GM15510 (cell line): ENCODE results near the gene UBAP2.
A peak's percentile ranks its signal among the peaks of the same experiment; 100 is the strongest.

ENCODE experiments used
- POLR2A ChIP-seq: IDR thresholded peaks from 3 replicates; pipeline ENCODE4 v1.6.1; 2011; ENCODE audit warnings: borderline replicate concordance; ENCODE audit not compliant: insufficient read length; ENCODE audit errors: extremely low read depth

The UBAP2 gene

DNA sequence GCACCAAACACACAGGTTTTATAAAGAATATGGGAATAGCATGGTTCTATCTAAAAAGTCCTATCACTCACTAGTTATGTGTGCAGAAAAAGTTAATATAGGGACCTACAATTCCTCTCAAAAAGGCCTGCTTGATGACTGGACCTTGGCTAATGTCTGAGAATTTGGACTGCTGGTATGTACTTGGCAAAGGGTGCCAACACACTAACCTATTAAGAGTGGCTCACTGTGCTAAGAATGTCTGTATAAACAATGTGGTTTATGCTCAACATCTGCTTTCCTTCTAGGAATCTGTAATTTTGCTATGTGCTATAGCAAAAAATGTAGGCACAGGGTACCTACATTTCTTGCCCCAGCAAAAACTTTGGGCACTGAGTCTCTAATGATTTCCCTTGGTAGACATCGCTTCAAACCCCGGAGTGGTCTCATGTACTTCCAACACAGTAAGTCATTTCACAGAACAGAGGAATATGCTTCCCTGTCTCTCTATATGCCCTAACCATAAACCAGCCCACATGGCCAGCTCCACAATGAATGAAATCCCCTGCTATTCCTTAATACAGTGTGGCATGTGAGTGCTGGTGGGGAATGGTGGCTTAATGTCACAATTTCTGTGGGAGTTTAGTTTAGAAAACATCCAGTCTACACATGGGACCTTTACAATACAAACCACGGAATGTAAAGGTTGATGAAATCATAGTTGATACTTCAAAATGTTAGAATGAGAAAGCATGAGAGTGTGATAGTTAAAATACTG lies 101.7 kb downstream of the UBAP2 start:
- TF ChIP-seq POLR2A = no peak

DNA sequence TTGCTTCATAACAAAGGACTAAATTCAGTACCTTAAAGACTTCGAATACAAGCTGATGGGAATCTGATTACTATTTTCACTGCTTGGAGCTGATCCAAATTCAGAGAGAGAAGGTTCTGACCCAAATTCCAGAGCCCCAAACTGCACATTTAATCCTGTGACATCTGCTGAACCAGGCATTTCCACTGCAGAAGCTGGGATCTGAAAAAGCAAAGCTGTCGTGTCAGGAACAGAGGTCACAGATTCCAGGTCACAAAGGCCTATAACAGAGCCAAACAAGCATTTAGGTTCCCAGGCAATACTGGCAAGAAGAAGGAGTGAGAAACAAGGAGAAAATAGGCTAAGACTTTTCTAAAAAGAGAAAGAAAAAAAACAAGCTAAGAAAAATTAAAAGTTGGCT lies 105.3 kb downstream of the UBAP2 start:
- TF ChIP-seq POLR2A = no peak

DNA sequence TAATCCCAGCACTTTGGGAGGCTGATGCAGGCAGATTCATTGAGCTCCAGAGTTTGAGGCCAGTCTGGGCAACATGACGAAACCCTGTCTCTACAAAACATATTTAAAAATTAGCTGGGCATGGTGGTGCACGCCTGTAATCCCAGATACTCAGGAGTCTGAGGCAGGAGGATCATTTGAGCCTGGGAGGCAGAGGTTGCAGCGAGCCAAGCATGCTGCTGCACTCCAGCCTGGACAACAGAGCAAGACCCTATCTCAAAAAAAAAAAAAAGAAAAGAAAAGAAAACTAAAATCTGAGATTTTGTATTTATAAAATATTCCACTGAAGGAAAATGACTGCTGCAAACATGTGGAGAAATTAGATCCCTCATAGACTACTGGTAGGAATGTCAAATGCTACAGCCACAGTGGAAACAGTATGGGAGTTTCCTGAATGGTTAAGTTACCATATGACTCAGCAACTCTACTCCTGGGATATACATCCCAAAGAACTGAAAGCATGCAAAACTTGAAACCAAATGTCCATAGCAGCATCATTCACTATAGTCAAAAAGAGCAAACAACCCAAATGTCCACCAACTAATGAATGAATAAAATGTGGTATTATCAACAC lies 106.1 kb downstream of the UBAP2 start:
- no peak for TF ChIP-seq POLR2A

DNA sequence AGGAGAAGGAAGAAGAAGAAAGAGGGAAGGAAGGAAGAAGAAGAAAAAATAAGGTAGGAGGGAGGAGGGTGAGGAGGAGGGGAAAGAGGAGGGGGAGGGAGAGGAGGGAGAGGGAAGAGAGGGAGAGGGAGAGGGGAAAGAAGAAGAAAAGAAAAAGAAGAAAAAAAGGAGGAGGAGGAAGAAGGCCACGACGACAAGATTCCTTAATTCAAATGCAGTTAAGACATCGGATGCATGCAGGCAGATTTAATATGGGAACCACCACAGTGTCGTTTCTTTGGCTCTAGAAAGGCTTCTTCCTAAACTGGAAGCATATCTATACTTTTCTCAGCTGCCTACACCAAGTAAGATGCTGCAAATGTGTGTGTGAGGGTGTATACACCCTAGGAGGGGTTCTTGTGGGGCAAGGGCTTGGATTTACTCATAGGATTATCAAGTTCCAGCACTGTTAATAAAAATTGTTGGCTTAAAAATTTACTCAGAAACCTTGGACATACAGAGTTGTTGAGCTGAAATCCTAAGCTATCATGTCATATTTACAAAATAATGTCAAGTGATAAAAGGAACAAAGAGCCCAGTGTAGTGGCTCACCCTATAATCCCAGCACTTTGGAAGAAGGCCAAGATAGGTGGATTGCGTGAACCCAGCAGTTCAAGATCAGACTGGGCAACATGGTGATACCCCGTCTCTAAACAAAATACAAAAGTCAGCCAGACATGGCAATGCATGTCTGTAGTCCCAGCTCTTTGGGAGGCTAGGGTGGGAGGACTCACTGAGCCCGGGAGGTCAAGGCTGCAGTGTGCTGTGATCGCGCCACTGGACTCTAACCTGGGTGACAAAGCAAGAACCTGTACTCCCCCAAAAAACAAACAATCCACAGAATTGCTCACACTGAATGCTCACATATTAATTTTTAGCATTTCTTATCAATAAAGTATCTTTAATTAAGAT lies 108.5 kb downstream of the UBAP2 start:
- TF ChIP-seq POLR2A = no peak

DNA sequence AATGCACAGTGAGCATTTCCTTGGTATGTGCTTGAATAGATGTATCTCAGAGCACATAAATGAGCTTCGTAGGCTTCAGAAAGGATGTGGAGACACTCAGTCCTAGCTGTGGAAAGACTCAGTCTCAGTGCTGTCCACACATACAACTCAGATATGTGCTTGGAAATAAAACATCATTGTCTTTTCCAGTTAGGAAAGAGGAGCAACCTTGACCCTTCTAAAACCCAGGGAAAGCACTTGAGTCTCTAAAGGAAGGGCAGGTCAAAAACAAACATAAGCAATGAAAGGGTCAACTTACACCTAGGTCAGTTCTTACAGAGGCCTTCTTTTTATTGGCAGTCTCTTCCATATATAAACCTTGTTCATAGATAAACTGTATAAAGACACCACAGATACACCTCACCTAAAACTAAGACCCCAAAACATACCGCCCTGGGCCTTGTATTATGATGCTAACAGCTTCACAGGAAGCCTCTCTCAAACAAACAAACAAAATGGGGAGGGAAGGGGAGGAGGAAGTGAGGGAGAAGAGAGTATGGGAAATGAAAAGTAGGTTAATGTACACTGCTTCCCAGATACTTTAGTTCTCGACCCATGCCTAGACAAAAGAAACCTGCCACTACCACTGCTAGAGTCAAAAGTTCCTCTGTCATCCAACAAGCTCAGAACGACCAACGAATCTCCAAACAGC lies 114.4 kb downstream of the UBAP2 start:
- TF ChIP-seq POLR2A = no peak

DNA sequence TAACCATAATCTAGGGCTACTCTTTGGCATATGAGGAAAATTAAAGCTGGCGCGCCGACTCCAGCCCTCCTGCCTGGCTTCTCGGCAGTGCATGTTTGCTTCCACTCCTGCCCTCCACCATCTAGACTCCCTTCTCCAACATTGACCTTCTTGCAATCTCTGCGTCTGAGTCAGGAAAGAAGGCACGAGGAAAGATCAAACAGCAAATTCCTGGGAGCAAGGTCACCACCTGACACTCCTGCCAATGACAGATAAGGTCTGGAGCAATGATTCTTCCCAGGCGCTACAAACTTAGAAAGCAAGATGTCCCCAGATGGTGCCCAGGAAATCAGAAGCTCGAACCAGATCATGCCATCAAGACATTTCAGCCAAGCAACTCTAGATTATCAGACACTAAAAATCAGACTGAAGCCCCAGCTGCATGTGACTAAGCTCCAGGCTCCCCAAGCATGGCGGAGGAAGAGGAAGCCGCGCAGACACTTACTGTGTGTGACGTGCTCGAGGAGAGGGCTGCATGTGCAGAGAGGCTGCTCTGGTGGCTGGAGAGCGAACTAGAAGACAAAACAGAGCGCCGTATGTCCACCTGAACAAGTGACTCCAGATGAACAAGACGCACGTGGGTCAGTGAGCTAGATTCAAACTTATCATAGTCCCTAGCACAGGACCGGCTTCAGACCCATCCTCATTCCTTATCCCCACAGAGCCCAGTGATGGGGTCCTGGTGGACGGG lies 116.4 kb downstream of the UBAP2 start:
- no peak for TF ChIP-seq POLR2A

DNA sequence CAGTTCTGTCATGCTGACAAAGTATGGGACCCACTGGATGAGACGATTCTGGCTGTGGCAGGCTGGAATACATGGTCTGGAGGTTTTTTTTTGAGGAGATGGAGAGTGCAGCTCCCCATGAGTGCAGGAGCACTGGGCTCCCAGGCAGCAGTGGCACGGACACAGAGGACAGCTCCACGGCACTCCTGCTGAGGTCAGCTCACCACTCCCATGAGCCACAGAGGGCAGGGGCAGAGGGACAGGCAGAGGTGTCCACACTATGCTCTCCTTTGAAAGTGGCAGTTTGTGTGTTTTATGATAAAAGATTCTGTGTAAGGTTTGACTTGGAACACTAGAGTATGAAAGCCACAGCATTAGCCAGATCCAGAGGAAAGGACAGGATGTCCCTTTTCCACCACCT lies 117.4 kb downstream of the UBAP2 start:
- TF ChIP-seq POLR2A = no peak

DNA sequence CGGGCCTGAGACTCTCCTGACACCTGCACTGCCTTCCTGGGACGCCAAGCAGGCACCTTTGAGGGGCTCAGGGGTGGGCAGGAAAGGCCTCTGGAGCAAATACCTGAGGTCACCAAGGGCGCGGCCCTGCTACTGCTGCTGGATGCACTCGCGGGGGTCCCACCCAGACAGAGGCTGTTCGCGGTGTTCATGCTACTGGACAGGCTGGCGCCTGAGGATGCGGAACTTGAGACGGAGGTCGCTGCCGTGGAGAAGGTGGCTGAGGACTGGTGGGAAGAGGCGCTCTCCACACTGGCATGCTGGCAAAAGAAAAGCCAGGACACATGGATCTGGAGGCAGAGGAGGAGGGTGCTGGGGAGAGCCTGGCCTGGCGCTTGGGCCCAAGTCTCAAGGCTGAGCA lies 121.0 kb downstream of the UBAP2 start:
- no peak for TF ChIP-seq POLR2A

DNA sequence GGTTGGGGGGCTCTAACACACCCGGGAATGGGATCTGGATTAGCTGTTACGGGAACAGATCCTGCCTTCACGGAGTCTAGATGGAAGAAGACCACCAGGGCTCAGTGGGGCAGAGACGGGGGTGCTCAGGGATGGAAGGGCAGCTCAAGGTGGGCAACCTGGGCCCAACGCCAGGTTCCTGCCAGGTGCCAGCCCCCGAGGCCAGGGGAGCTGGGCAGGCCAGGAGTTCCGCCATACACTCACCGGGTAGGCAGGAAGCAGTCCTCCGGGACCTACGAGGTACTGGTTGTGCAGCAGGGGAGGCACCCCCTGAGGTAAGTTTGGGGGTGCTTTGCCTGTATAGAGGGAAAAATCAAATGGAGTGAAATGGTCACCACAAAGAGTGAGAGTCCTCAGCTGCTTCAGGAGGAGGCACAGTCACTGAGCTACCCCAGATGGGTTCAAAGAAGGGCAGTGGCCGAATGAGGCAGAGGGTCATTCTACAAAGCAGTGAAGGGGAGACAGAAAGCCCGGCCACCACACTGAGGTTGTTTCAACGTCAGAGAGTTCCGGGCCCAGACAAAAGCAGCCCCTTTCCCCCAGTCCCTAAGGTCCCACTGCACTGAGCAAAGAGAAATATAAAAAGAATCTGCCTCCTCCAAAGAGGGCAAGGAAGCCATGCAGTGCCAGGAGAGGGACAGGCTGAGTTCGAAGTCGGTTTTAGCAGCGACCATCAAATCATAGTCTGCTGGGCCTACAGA lies 121.8 kb downstream of the UBAP2 start:
- no peak for TF ChIP-seq POLR2A

DNA sequence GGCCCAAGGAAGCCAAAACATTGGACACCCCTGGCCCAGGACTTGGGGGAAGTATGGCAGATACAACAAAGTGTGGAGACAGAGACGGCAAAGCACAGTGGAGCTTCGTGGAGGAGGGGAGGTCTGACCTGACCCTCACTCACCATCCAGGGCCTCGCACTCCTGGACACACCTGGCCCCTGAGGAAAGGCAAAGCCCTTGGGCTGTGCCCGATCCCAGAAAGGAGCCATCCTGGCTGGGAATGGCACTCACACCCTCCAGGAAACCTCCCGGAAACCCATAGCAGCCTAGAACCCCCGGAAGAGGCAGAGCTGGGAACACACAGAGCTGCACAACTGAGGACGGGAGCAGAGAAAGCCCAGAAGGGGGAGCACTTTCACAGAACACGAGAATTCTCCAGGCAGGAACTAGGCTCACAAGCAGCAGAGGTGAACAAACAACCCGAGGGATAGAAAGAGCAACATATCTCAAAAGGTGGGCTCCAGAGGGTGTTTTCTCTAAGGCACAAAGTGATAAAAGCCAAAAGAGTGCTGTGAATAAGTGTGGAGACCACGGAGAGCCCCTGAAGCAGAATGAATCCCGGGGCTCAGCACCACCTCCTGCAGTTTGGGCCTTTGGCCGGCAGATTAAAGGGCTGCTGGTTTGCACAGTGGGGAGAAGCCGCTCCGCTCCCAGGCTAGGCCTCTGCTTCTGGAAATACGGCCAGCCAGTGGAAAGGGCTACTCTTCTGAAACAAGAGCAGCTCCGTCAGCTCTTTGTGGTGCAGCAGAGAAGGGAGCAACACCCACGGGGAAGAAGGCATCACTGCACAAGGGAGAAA lies 123.5 kb downstream of the UBAP2 start:
- no peak for TF ChIP-seq POLR2A

DNA sequence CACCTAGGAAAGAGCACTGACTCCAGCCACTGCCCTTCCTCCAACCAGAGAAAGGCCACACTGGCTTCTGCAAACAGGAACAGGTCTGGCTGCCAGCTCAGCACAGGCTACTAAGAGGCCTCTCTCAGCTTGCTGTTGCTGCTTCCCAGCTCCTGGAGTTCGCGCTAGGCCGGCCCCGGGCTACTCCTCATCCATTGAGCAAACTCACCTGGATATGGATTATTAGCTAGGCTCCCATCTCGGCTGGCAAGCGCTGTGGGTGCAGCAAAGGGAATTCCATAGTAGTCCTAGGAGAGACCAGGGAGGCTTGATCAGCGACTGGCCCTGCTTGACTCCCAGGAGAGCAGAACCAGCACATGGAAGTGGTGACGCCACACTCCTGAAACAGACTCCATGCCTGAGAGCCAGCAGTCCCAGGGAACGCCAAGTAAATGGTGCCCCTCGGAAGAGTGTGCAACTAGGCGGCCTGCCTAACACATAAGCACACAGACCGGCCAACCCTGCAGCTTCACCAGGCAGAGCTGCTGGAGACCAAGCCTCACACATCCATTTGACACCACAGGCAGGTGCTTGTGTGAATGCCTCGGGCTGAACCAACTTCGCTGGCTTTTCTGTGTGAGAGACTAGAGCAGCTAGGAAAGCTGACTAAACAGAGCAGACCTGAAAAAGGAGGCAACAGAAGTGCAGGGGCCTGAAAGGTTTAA lies 124.5 kb downstream of the UBAP2 start:
- no peak for TF ChIP-seq POLR2A

DNA sequence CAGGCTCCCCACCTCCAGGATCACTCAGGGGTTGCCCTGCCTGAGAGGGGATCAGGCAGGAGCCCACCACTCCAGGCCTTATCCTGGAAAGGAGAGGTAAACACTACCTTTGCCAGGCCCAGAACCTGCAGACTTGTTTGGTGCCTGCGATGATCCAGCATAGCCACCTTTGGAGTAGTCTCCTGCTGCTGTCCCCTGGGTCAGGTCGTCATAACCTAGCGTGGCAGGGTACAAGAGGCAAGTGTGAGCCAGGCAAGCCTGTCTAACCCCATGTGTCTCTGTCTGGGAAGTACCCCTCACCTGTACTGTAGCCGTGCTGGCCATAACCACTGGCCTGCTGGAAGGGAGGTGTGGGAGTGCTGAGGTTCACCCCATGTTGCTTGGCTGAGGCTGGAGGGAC lies 125.6 kb downstream of the UBAP2 start:
- no peak for TF ChIP-seq POLR2A

DNA sequence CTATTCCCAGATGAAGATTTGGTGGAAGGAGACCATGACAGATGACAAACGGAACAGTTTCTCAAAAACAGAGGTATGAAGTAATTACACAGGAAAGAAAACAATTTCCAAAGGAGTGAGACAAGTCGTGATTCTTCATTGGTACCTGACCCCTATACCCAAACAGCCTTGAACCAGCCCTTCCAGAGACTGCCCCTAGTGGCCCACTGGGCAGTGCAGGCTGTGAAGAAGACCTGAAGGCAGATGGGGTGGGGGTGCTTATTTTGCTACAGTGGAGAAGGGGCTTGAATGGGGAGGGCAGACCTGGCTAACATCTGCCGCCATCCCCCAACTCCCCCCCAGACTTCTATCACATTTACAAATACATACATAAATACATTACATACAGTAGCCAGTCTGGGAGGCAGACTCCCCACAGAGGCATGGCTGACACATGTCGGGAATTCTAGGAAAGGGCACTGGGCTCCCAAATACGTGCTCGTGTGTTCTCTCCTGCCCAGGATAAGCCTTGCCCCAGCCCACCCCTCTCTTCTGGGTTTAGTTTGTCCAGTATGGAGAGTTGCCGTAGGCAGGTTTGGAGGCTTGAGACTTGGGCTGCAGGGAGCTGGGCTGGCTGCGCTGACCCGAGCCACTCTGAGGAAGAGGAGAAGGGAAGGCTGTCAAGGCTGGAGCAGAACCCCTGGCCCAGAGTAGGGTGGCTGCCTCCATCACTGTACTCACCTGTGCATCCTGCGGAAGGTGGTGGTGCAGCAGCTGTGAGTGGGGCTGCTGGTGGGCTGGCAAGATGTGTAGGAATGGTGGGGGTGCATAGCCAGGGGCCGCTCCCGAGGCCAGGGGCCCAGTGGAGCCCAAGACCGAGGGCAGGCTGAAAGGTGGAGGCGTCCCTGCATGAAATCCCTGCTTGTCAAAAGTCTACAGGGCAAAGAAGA lies 126.5 kb downstream of the UBAP2 start:
- TF ChIP-seq POLR2A = peak; percentile 17
